ENCODE data around the gene CC2D2A.
A peak's percentile ranks its signal among the peaks of the same experiment; 100 is the strongest.

- TF ChIP-seq CTCF (IDR thresholded peaks at IDR 0.05) (peak; percentile 40 to 58 (median 50)), EP300 (IDR thresholded peaks at IDR 0.05; ENCODE audit: low read depth) (no peak)
Measured at GRCh38 chr4:15479089-15479912, 9.6 kb downstream of the CC2D2A start.

Data from transverse colon (tissue), 3 donors.